Frontal cortex (tissue), 4 donors: Measurements from ENCODE around the gene ADRM1. TPM values are rescaled to one million over a fixed set of nuclear protein-coding genes. Genes with fewer than 3 reads are reported as not detected.

Source experiments
- DNase-seq, 2 donors: peaks; one replicate each; pipeline ENCODE4 v3.0.0; 2012; ENCODE audit warnings: low spot score in 2 of 2
- FAIRE-seq: peaks from 2 replicates; lab custom pipeline; 2012; peaks lifted over from hg19 to GRCh38; lab: Jason Lieb, UNC
- total RNA-seq: library from RNA; depleted of rRNA; stranded (reverse); fragments of >200 nt; gene quantifications from one replicate; pipeline ENCODE4 v1.2.3, GENCODE V29; 2014
- donor health status: control.
- donor health status: control.
- donor health status: control.

The ADRM1 gene
- total RNA-seq, 1 donor from 2014 or later: 41.2 TPM

DNA sequence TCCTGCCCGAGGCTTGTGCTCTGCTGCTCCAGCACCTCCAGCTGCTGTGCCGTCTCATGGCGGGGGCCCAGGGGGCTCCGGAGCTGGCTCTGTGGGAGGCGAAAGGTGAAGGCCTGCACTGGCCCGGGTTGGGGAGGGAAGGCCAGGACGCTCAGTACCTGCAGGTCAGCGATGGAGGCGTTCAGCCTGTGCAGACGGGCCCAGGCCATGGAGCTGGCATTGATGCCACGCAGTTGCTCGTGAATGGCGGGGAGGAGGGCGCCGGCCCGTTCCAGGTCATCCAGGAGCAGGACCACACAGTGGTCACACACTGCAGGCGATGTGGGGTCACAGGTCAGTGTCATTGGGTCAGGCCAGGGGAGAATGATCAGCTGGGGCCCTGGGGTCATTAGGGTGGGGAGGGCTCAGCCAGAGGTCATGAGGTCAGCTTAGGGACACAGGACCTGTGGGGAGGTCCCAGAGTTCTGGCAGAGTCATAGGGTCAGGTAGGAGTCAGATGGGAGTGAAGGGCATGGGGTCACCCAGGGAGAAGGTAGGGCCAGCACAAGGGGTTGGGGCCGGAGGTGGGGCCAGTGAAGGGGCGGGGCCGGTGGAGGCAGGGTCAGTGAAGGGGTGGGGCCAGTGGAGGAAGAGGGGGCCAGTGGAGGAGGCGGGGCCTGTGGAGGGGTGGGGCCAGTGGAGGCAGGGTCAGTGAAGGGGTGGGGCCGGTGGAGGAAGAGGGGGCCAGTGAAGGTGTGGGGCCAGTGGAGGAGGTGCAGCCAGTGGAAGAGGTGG lies 18.0 kb downstream of the ADRM1 start:
- FAIRE-seq (no peak), DNase-seq (no peak)

DNA sequence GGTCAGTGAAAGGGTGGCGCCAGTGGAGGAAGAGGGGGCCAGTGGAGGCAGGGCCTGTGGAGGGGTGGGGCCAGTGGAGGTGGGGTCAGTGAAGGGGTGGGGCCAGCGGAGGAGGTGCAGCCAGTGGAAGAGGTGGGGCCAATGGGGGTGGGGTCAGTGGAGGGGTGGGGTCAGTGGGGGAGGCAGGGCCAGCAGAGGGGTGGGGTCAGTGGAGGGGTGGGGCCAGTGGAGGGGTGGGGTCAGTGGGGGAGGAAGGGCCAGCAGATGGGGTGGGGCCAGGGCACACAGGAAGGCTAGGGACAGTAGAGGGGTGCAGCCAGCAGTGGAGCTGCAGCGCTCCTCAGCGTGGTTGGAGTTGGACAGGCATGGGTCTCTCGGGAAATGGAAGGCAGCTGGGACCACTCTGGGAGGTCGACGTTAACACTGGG lies 18.7 kb downstream of the ADRM1 start:
- no peak for FAIRE-seq
- DNase-seq: no peak

DNA sequence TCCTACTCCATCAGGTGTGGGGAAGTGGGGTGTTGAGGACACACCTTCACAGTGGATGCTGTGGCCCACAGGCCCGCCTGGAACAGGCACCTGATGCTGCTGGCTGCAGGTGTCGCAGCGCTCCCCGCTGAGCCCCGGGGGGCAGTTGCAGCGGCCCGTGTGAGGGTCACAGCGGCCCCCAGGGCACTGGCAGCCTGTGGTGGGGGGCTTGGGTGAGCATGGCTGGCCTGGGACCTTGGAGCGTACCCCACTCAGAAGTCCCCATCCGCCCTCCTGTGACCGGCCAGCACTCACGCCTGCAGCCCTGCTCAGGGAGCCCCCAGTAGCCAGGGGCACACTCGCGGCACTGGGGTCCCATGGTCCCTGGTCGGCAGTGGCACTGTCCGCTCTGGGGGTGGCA lies 19.2 kb downstream of the ADRM1 start:
- DNase-seq (no peak), FAIRE-seq (no peak)

GRCh38 chr20:62322492-62323041 lies 19.8 kb downstream of the ADRM1 start:
- DNase-seq (no peak), FAIRE-seq (no peak)

DNA sequence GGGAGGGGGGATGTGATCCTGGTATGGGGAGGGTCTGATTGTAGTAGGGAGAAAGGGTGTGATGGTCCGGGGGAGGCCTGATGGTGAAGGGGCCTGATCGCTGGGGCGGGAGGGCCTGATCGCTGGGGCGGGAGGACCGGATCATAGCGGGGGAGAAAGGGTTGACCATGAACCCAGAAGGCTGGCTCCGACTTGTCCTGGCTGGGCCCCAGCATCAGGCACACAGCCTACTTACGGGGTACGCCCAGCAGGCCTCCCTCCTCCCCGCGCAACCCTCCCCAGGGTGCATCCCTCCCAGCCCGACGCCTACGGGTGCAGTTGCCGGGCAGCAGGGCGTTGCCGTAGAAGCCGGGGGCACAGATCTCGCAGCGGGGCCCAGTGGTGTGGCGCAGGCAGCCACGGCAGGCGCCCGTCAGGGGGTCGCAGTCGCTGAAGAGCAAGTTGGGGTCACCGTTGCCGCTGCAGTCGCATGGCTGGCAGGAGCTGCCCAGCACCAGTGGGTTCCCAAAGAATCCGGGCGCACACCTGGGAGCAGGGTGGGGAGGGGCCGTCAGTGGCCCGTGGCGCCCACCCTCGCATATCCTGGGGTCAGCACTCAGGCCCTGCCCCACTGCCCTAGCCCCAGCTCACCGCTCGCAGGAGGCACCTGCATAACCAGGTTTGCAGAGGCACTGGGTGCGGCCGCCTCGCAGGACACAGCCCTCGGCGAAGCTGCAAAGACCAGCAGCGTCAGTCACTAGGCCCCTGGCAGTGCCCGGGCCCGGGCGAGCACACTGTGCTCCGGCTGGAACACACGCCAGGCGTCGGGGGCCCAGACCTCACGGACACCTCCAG lies 20.6 kb downstream of the ADRM1 start:
- FAIRE-seq: no peak
- no peak for DNase-seq

- FAIRE-seq: no peak
Measured at GRCh38 chr20:62323980-62324906, 21.4 kb downstream of the ADRM1 start.

GRCh38 chr20:62325172-62325905 lies 22.5 kb downstream of the ADRM1 start:
- DNase-seq (no peak), FAIRE-seq (no peak)

More at GRCh38 chr20:62323980-62324906, 21.4 kb downstream of the ADRM1 start:
- DNase-seq: no peak

DNA sequence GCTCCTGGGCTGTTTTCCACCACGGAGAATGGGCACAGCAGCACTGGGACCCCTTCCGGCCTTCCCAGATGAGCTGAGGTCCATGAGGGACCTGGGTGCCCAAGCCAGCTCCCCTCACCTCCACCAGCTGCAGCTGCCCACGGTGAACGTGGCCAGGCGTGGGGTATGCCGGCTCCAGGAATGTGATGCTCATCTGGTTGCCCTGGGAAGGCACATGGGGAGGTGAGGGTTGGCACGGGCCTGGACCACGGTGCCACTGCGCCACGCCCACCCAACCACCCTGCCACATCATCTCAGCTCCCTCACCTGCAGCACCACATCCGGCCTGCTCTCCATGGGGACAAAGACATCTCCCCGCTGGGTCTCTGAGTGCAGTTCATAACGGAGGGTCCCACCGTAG lies 23.8 kb downstream of the ADRM1 start:
- FAIRE-seq (no peak), DNase-seq (no peak)

DNA sequence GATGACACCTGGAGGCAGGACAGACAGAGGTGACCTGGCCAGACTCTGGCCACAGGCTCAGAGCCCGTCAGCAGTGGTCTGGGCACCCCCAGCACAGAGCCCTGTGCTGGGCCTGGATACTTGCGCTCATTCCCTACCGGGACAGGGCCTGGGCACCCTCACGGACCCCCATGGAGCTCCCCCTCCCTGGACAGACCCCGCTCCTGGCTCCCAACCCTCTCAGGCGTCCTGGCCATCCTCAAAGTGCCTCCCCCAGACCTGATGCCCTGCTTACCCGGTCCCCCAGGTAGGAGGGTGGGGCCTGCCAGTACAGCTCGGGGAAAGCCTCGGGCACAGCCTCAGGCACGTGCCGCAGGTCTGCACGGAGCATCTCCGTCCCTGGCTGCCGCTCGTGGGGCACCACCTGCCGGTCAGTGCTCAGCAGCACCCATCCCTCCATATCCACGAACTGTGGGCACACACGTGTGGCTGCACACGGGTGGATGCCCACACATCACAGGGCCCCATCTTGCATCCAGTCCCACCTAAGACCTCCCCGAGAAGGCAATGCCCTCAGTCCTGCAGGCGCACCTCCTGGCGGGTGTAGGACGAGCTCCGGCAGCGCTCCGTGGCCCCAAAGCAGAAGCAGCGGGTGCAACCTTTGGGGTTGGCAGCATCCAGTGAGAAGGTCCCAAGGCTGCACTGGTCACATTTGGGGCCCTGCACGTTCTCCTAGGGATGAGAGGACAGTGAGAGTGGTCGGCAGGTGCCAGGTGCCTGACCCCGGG lies 24.3 kb downstream of the ADRM1 start:
- DNase-seq: no peak
- no peak for FAIRE-seq

- no peak for DNase-seq
- FAIRE-seq: no peak
Measured at GRCh38 chr20:62327726-62328495, 25.1 kb downstream of the ADRM1 start.

GRCh38 chr20:62328684-62329388 lies 26.0 kb downstream of the ADRM1 start:
- FAIRE-seq (no peak), DNase-seq (no peak)

- FAIRE-seq: no peak
- DNase-seq: no peak
Measured at GRCh38 chr20:62329389-62330377, 26.9 kb downstream of the ADRM1 start.

DNA sequence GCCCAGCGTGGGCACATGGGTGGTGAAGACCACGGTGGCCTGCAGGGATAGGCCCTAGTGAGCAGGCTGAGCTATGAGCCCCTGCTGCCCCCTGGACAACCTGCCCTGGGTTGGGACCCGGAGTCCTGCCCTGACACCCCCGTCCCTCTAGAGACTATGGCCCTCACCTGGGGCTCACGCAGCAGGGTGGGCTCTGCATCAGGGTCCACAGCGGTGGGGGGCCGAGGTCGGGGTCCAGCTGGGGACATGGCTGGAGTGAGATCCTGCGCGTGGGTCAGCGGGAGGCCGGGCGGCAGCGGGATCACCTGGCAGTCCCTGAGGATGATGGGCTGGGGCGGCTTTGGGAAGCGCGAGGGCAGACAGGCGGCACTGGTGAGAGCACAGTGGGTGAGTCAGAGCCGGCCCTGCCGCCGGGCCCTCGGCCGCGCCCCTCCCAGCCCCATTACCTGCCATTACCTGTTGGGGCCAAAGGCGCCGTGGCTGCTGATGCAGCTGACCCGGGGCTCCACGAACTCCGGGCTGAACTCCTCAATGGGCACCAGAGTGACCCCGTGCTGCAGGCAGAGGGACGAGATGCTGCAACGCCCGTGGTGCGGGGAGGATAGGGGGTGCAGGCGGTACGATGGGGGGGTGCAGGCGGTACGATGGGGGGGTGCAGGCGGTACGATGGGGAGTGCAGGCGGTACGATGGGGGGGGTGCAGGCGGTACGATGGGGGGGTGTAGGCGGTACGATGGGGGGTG lies 27.9 kb downstream of the ADRM1 start:
- DNase-seq: no peak
- no peak for FAIRE-seq

- DNase-seq: no peak
- FAIRE-seq: no peak
Measured at GRCh38 chr20:62331347-62331746, 28.6 kb downstream of the ADRM1 start.

GRCh38 chr20:62332421-62332820 lies 29.6 kb downstream of the ADRM1 start:
- FAIRE-seq (no peak), DNase-seq (no peak)
